Erythroblast (primary cell): Measurements from ENCODE around the gene ADAM12.

ENCODE experiments used
- GATA1 ChIP-seq: IDR thresholded peaks from 2 replicates; pipeline ENCODE4 v1.6.1; 2011; ENCODE audit warnings: low read depth, mild to moderate bottlenecking, control low read depth, low read length, moderate library complexity
- POLR2A ChIP-seq: IDR thresholded peaks from 2 replicates; pipeline ENCODE4 v1.6.1; 2011; ENCODE audit warnings: mild to moderate bottlenecking, low read length

GRCh38 chr10:126147866-126148587 is 240.2 kb downstream of the ADAM12 start:
- no peak for TF ChIP-seq POLR2A
- TF ChIP-seq GATA1: no peak
